Suprapubic skin (tissue), 4 donors: ENCODE data around the gene HTR7.

Experiments used
- POLR2A ChIP-seq, 2 donors: fragments of 450-650 bp; IDR thresholded peaks; one replicate each; pipeline ENCODE4 v1.6.1; 2017; ENCODE audit warnings: antibody characterized with exemption in 2 of 2, mild to moderate bottlenecking in 2 of 2, moderate library complexity in 2 of 2
- POLR2AphosphoS5 ChIP-seq, 3 donors: sonication (generic); formaldehyde crosslinking; IDR thresholded peaks; one replicate each; pipeline ENCODE4 v1.6.1; 2017; ENCODE audit warnings: antibody characterized with exemption in 3 of 3
- TF ChIP-seq, protein P1 (sequence below), 2 donors: fragments of 200-600 bp in 1 of 2; fragments of 450-650 bp in 1 of 2; sonication (generic) in 1 of 2; IDR thresholded peaks; one replicate each; pipeline ENCODE4 v1.5.1; 2016 to 2019; ENCODE audit warnings: antibody characterized with exemption in 2 of 2, mild to moderate bottlenecking in 1 of 2, moderate library complexity in 1 of 2

DNA sequence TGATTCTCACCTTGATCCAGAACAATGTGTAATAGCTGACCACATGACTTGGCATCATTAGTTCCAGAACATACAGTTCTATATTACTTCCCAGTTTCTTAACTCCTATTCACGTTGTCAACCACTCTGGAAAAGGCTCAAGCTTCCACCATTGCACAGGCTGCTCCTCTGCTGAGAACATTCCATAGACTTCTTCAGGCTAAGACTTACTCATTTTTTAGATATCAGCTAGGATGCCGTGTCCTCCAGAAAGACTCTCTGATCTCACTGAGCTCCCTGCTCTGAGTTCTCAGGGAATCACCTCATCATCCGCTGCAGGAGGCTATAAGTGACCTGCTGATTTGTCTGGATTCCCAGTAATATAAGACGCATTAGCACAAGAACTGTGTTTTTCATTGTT, 73.1 kb downstream of the HTR7 start:
- TF ChIP-seq POLR2AphosphoS5 (IDR thresholded peaks at IDR 0.05) (no peak), POLR2A (IDR thresholded peaks at IDR 0.05) (no peak)
- TF ChIP-seq, protein P1, sequence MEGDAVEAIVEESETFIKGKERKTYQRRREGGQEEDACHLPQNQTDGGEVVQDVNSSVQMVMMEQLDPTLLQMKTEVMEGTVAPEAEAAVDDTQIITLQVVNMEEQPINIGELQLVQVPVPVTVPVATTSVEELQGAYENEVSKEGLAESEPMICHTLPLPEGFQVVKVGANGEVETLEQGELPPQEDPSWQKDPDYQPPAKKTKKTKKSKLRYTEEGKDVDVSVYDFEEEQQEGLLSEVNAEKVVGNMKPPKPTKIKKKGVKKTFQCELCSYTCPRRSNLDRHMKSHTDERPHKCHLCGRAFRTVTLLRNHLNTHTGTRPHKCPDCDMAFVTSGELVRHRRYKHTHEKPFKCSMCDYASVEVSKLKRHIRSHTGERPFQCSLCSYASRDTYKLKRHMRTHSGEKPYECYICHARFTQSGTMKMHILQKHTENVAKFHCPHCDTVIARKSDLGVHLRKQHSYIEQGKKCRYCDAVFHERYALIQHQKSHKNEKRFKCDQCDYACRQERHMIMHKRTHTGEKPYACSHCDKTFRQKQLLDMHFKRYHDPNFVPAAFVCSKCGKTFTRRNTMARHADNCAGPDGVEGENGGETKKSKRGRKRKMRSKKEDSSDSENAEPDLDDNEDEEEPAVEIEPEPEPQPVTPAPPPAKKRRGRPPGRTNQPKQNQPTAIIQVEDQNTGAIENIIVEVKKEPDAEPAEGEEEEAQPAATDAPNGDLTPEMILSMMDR (IDR thresholded peaks at IDR 0.05): no peak
